Body of pancreas (tissue), 4 donors: ENCODE measurements around the gene ABCB4. TPM values are rescaled to one million over a fixed set of nuclear protein-coding genes. Genes with fewer than 3 reads are reported as not detected.

ENCODE experiments used
- ATAC-seq: fragments of 150-250 bp; one replicate; pipeline ENCODE4 v1.9.1; 2016
- DNase-seq, 4 donors: peaks; one replicate each; pipeline ENCODE4 v3.0.0-alpha.2; 2019
- H3K27ac ChIP-seq, 4 donors: fragments of 200-600 bp; sonication (generic); 1 replicate in 3 of 4; 2 replicates in 1 of 4; pipeline versions ENCODE4 v1.5.1 to v1.6.1; 2016 to 2019; ENCODE audit warnings: mild to moderate bottlenecking in 1 of 4, mixed read lengths in 1 of 4, moderate library complexity in 1 of 4
- H3K27me3 ChIP-seq, 2 donors: fragments of 200-600 bp; sonication (generic); one replicate each; pipeline ENCODE4 v1.6.0; 2016; ENCODE audit warnings: mild to moderate bottlenecking in 1 of 2
- H3K36me3 ChIP-seq, 2 donors: fragments of 200-600 bp; sonication (generic); replicated peaks in 1 of 2; 2 replicates each; pipeline ENCODE4 v1.5.1; 2016; ENCODE audit warnings: low read depth in 2 of 2; ENCODE audit not compliant: insufficient read depth in 1 of 2
- H3K4me1 ChIP-seq: fragments of 200-600 bp; sonication (generic); one replicate; pipeline ENCODE4 v1.6.0; 2016
- H3K4me3 ChIP-seq, 2 donors: fragments of 200-600 bp; sonication (generic); 1 replicate in 1 of 2; 2 replicates in 1 of 2; pipeline ENCODE4 v1.5.1; 2016 to 2019
- H3K9me3 ChIP-seq, 3 donors: fragments of 200-600 bp; sonication (generic); 1 replicate in 2 of 3; 2 replicates in 1 of 3; pipeline ENCODE4 v1.5.1; 2016
- CTCF ChIP-seq, 7 experiments: fragments of 450-650 bp in 4 of 7; fragments of 200-600 bp in 3 of 7; sonication (generic) in 3 of 7; IDR thresholded peaks; one replicate each; pipeline ENCODE4 v1.5.1; 2016 to 2019; ENCODE audit warnings: antibody characterized with exemption in 7 of 7
- POLR2A ChIP-seq, 3 donors: fragments of 450-650 bp; IDR thresholded peaks; one replicate each; pipeline ENCODE4 v1.6.1; 2016; ENCODE audit warnings: antibody characterized with exemption in 3 of 3, mild to moderate bottlenecking in 2 of 3
- WGBS, 2 donors: methylation state at CpG; one replicate each; pipeline ENCODE4 v1.1.5; 2017; 5-methylcytosine and 5-hydroxymethylcytosine counted together
- intact Hi-C: fragments of 100-400 bp; cut with DNase I; formaldehyde crosslinking; loops from one replicate; pipeline ENCODE4 v1.15.1; 2023
- total RNA-seq, 2 donors: library from RNA; depleted of rRNA; stranded (reverse); fragments of >200 nt; gene quantifications; one replicate each; pipeline ENCODE4 v1.1.0, GENCODE V29; 2016

The ABCB4 gene
- total RNA-seq, 2 donors from 2014 or later, result under 0.01 TPM; not detected in 1

- Histone ChIP-seq H3K36me3 (no peaks in the 10 kb centered on the region), H3K27ac (no peak overlapping the region), H3K4me3 (no peak overlapping the region), H3K9me3 (no peaks in the 10 kb centered on the region), H3K27me3 (no peaks in the 10 kb centered on the region), H3K4me1 (no peaks in the 10 kb centered on the region)
- 89 to 90% methylated on average over 2 of the region's 2 CpGs for WGBS, 2 donors
- TF ChIP-seq POLR2A (IDR thresholded peaks at IDR 0.05) (no peak), CTCF (IDR thresholded peaks at IDR 0.05) (no peak)
- DNase-seq, result no peak
- no peak for ATAC-seq
- intact Hi-C loops, result no loop called here
These were observed 116.1 kb downstream of the ABCB4 start for GRCh38 chr7:87359366-87359765.

- TF ChIP-seq POLR2A (IDR thresholded peaks at IDR 0.05), result no peak
- no peak for TF ChIP-seq CTCF (IDR thresholded peaks at IDR 0.05)
- no peak for ATAC-seq
- Histone ChIP-seq H3K4me3 (no peak overlapping the region), H3K36me3 (no peaks in the 10 kb centered on the region), H3K9me3 (peaks cover 0 to 3% (median 0%) of the 10 kb centered on the region in 3 donors), H3K27me3 (no peaks in the 10 kb centered on the region), H3K4me1 (no peaks in the 10 kb centered on the region), H3K27ac (no peak overlapping the region)
- 71 to 100% methylated on average over 1 of the region's 1 CpG for WGBS, 2 donors
- intact Hi-C loops, result no loop called here
- DNase-seq, result no peak
These were observed 119.0 kb downstream of the ABCB4 start for GRCh38 chr7:87356448-87356847.

GRCh38 chr7:87354749-87355148 is 120.7 kb downstream of the ABCB4 start:
- TF ChIP-seq POLR2A (IDR thresholded peaks at IDR 0.05) (no peak), CTCF (IDR thresholded peaks at IDR 0.05) (no peak)
- DNase-seq (no peak), ATAC-seq (no peak)
- Histone ChIP-seq H3K36me3 (no peaks in the 10 kb centered on the region), H3K27me3 (no peaks in the 10 kb centered on the region), H3K27ac (no peak overlapping the region), H3K4me1 (no peaks in the 10 kb centered on the region), H3K9me3 (peaks cover 0 to 3% (median 0%) of the 10 kb centered on the region in 3 donors), H3K4me3 (no peak overlapping the region)
- WGBS, 2 donors, result 91 to 93% methylated on average over 3 of the region's 3 CpGs
- intact Hi-C loops, result no loop called here

Other genes starting within 250 kb of the ABCB4 start
- gene CROT, start 130.0 kb downstream of the ABCB4 start, total RNA-seq, result 10 to 100 TPM in 1 of 2 donors, 1 to 10 TPM in 1; 4.6 to 22.1 TPM
- gene ABCB1, start 125.2 kb upstream of the ABCB4 start, total RNA-seq, result 1 to 10 TPM; 2.3 to 3.9 TPM
- gene RUNDC3B, start 152.7 kb upstream of the ABCB4 start, total RNA-seq, result 1 to 10 TPM in 1 of 2 donors, under 1 TPM in 1; 0.78 to 2.6 TPM